DOHH2 (cell line): ENCODE measurements around the gene TMX2.
"Not testable (repeated sequence)": the region's sequence is repeated elsewhere in the genome, so short reads cannot be mapped to it uniquely, and the experiment has no call there.

Source experiments
- H3F3A ChIP-seq: fragments of 200-600 bp; sonication (generic), shearing (Covaris generic); 2 replicates; pipeline ENCODE4 v1.6.0; 2016; ENCODE audit warnings: antibody characterized with exemption, mild to moderate bottlenecking; ENCODE audit not compliant: control insufficient read depth, insufficient read depth
- H3K27ac ChIP-seq: fragments of 200-600 bp; sonication (generic); 2 replicates; pipeline ENCODE4 v1.5.1; 2014; ENCODE audit warnings: low read depth, mild to moderate bottlenecking, low read length, moderate library complexity
- H3K27me3 ChIP-seq: fragments of 200-600 bp; sonication (generic); 2 replicates; pipeline ENCODE4 v1.6.1; 2014; ENCODE audit warnings: mild to moderate bottlenecking, low read length, mixed read lengths; ENCODE audit not compliant: control insufficient read depth
- H3K36me3 ChIP-seq: fragments of 200-600 bp; sonication (generic); 2 replicates; pipeline ENCODE4 v1.6.1; 2014; ENCODE audit warnings: mild to moderate bottlenecking, low read length, moderate library complexity, mixed read lengths; ENCODE audit not compliant: control insufficient read depth
- H3K4me1 ChIP-seq: fragments of 200-600 bp; sonication (generic); 2 replicates; pipeline ENCODE4 v1.6.1; 2014; ENCODE audit warnings: mild to moderate bottlenecking, low read length, mixed read lengths; ENCODE audit not compliant: control insufficient read depth
- H3K4me2 ChIP-seq: fragments of 200-600 bp; sonication (generic); 2 replicates; pipeline ENCODE4 v1.6.0; 2014; ENCODE audit warnings: mild to moderate bottlenecking, low read length, moderate library complexity
- H3K4me3 ChIP-seq: fragments of 200-600 bp; sonication (generic); 2 replicates; pipeline ENCODE4 v1.5.1; 2014; ENCODE audit warnings: mild to moderate bottlenecking, low read length, mixed read lengths
- H3K79me2 ChIP-seq: fragments of 200-600 bp; sonication (generic); 2 replicates; pipeline ENCODE4 v1.6.1; 2014; ENCODE audit warnings: mild to moderate bottlenecking, low read length, mixed read lengths; ENCODE audit not compliant: control insufficient read depth
- H3K9me2 ChIP-seq: fragments of 200-600 bp; sonication (generic); replicated peaks from 2 replicates; pipeline ENCODE4 v1.6.1; 2014; ENCODE audit warnings: mild to moderate bottlenecking, low read length, mixed read lengths; ENCODE audit not compliant: control insufficient read depth
- H3K9me3 ChIP-seq: fragments of 200-600 bp; sonication (generic); 2 replicates; pipeline ENCODE4 v1.6.1; 2014; ENCODE audit warnings: antibody characterized with exemption, low read length, mixed read lengths; ENCODE audit not compliant: control insufficient read depth, insufficient read depth
- H4K20me1 ChIP-seq: fragments of 200-600 bp; sonication (generic); 2 replicates; pipeline ENCODE4 v1.6.0; 2014; ENCODE audit warnings: low read depth, mild to moderate bottlenecking, antibody characterized with exemption, low read length, moderate library complexity; ENCODE audit not compliant: control insufficient read depth, insufficient read depth
- EZH2phosphoT487 ChIP-seq: fragments of 200-600 bp; sonication (generic); IDR thresholded peaks from 2 replicates; pipeline ENCODE4 v1.6.1; 2017; ENCODE audit warnings: borderline replicate concordance, mild to moderate bottlenecking, antibody characterized with exemption, low read length, moderate library complexity, mixed read lengths
- TF ChIP-seq, protein P1 (sequence below): fragments of 200-600 bp; sonication (generic); IDR thresholded peaks from one replicate; pipeline ENCODE4 v1.5.1; 2014; ENCODE audit warnings: antibody characterized with exemption, mild to moderate bottlenecking, low read depth, low read length; ENCODE audit not compliant: poor library complexity, severe bottlenecking

Gene TMX2

DNA sequence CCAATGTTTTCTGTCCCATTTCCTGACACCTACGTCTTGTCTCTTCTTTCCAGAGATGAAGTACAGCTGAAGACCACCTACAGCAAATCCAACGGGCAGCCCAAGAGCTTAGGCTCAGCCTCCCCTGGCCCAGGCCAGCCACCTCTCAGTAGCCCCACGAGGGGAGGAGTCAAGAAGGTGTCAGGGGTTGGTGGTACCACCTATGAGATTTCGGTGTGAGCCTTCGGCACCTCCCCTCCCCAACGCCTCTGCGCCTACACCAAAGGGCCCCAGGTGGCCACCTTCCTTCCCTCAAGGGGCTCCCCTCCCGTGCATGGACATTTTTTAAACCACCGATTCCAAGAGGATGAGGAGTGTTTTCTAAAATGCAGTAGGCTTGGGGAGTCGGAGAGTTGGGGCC is 12.6 kb upstream of the TMX2 start:
- H3K4me3 ChIP-seq = no peak overlapping the region
- H3K9me3 ChIP-seq = no peaks in the 10 kb centered on the region
- H3K4me2 ChIP-seq = no peak overlapping the region
- H4K20me1 ChIP-seq = no peaks in the 10 kb centered on the region
- H3K27ac ChIP-seq = no peak overlapping the region
- TF ChIP-seq, protein P1, sequence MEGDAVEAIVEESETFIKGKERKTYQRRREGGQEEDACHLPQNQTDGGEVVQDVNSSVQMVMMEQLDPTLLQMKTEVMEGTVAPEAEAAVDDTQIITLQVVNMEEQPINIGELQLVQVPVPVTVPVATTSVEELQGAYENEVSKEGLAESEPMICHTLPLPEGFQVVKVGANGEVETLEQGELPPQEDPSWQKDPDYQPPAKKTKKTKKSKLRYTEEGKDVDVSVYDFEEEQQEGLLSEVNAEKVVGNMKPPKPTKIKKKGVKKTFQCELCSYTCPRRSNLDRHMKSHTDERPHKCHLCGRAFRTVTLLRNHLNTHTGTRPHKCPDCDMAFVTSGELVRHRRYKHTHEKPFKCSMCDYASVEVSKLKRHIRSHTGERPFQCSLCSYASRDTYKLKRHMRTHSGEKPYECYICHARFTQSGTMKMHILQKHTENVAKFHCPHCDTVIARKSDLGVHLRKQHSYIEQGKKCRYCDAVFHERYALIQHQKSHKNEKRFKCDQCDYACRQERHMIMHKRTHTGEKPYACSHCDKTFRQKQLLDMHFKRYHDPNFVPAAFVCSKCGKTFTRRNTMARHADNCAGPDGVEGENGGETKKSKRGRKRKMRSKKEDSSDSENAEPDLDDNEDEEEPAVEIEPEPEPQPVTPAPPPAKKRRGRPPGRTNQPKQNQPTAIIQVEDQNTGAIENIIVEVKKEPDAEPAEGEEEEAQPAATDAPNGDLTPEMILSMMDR = no peak
- no peak for TF ChIP-seq EZH2phosphoT487
- H3K4me1 ChIP-seq = no peaks in the 10 kb centered on the region
- H3K9me2 ChIP-seq = no peaks in the 10 kb centered on the region
- peaks cover 9% of the 10 kb centered on the region; the same call in 1 of the 2 replicates for H3F3A ChIP-seq
- H3K27me3 ChIP-seq = no peaks in the 10 kb centered on the region
- H3K79me2 ChIP-seq = no peaks in the 10 kb centered on the region
- H3K36me3 ChIP-seq = peaks cover 77% of the 10 kb centered on the region

DNA sequence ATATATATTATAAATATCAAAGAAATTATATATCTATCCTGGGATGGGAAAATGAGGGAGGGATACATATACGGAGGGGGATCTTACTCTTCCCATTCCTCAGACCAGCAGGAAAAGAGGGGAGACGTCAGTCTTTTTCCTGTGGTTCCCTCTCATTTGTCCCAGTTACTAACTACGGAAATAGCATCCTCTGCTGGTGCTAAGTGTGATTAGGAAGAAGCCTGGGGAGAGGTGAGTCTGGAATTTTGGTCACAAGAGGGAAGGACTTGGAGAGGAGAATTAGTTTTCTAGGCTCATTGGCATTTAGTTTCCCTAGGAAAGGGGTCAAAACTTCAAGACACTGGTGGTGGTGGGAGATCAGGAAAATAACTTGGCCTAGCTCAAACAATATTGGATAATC is 12.0 kb upstream of the TMX2 start:
- no peaks in the 10 kb centered on the region for H3K9me2 ChIP-seq
- H3K36me3 ChIP-seq = peaks cover 74% of the 10 kb centered on the region
- H3K79me2 ChIP-seq = no peaks in the 10 kb centered on the region
- peaks cover 9% of the 10 kb centered on the region; the same call in 1 of the 2 replicates for H3F3A ChIP-seq
- no peak for TF ChIP-seq EZH2phosphoT487
- TF ChIP-seq, protein P1 = no peak
- no peaks in the 10 kb centered on the region for H4K20me1 ChIP-seq
- H3K27me3 ChIP-seq = no peaks in the 10 kb centered on the region
- H3K4me1 ChIP-seq = no peaks in the 10 kb centered on the region
- no peak overlapping the region for H3K4me2 ChIP-seq
- H3K9me3 ChIP-seq = no peaks in the 10 kb centered on the region
- no peak overlapping the region for H3K4me3 ChIP-seq
- H3K27ac ChIP-seq = no peak overlapping the region

DNA sequence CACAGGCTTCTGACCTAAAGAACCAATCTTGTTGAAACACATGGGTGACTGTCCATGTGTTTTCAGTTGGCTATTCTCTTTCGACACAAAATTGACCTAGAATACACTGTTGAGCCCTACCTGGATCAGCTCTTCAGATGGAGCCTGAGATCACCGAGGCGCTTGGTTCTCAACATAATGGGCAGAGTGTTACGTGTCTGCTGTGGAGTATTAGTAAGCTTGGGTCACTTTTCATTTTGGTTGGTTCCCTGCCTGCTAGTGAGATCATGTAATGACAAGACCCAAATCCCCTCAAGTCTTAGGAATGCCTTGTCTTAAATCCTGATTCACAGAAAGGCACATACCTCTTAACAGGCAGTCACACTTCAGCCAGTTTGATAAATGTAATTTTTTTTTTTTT is 9.1 kb upstream of the TMX2 start:
- Histone ChIP-seq H4K20me1 (no peaks in the 10 kb centered on the region), H3K4me2 (no peak overlapping the region), H3K9me2 (no peaks in the 10 kb centered on the region), H3K27me3 (no peaks in the 10 kb centered on the region), H3K4me1 (no peaks in the 10 kb centered on the region), H3K27ac (no peak overlapping the region), H3K4me3 (no peak overlapping the region), H3K9me3 (no peaks in the 10 kb centered on the region), H3K79me2 (no peaks in the 10 kb centered on the region), H3K36me3 (peaks cover 56% of the 10 kb centered on the region), H3F3A (peaks cover 9% of the 10 kb centered on the region; the same call in 1 of the 2 replicates)
- TF ChIP-seq EZH2phosphoT487 = no peak
- TF ChIP-seq, protein P1 = no peak

DNA sequence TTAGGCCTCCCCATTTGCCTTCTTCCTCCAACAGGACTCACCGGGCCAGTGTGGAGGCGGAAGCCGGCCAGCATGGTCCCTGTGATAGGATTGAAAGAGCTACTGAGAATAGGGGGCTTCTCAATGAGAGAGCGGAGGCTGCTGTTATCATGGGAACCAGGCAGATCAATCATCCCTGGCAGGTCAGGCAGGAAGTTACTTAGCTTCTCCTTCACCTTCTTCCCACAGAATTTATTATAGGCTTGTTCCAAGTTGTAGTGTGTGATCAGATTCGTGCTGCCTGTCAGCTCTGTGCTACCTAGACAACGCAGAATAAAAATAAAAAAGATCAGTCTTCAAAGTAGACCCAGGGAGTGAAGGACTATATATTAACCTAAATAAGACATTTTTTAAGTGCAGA is 7.5 kb upstream of the TMX2 start:
- H3K79me2 ChIP-seq = no peaks in the 10 kb centered on the region
- TF ChIP-seq EZH2phosphoT487 = no peak
- TF ChIP-seq, protein P1 = no peak
- no peaks in the 10 kb centered on the region for H3K9me2 ChIP-seq

DNA sequence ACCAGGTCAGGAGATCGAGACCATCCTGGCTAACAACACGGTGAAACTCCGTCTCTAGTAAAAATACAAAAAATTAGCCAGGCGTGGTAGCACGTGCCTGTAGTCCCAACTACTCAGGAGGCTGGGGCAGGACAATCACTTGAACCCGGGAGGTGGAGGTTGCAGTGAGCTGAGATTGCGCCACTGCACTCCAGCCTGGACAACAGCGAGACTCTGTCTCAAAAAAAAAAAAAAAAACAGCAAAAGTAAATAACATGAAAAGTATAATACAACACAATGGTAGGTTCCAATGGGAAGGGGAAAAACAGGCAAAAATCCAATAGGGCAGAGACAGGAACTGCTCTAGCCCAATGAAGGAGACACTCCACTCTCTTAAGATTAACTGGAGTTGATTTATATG is 7.0 kb upstream of the TMX2 start:
- H3K4me2 ChIP-seq, H3K4me1 ChIP-seq, H3K9me3 ChIP-seq, H3K27ac ChIP-seq, H3K79me2 ChIP-seq, H3K9me2 ChIP-seq, H4K20me1 ChIP-seq, H3F3A ChIP-seq, H3K27me3 ChIP-seq, H3K4me3 ChIP-seq: not testable (repeated sequence)
- peaks cover 37% of the 10 kb centered on the region for H3K36me3 ChIP-seq

More for the DNA sequence above, 7.5 kb upstream of the TMX2 start:
- Histone ChIP-seq H3K27me3 (no peaks in the 10 kb centered on the region), H3K36me3 (peaks cover 40% of the 10 kb centered on the region), H3K4me3 (no peak overlapping the region), H3K4me2 (no peak overlapping the region), H3K27ac (no peak overlapping the region), H4K20me1 (no peaks in the 10 kb centered on the region), H3K4me1 (no peaks in the 10 kb centered on the region), H3F3A (peaks cover 9% of the 10 kb centered on the region; the same call in 1 of the 2 replicates), H3K9me3 (no peaks in the 10 kb centered on the region)
